HG03175 (cell line): Measurements from ENCODE around the gene FXYD4.
"Not testable (repeated sequence)": the region's sequence is repeated elsewhere in the genome, so short reads cannot be mapped to it uniquely, and the experiment has no call there.

ENCODE experiments used
- ATAC-seq: cut with Tn5 transposase; IDR thresholded peaks from one replicate; pipeline ENCODE4 v1.9.1; 2021; ENCODE audit warnings: mild to moderate bottlenecking, moderate library complexity; ENCODE audit not compliant: unreplicated experiment

FXYD4 gene

DNA sequence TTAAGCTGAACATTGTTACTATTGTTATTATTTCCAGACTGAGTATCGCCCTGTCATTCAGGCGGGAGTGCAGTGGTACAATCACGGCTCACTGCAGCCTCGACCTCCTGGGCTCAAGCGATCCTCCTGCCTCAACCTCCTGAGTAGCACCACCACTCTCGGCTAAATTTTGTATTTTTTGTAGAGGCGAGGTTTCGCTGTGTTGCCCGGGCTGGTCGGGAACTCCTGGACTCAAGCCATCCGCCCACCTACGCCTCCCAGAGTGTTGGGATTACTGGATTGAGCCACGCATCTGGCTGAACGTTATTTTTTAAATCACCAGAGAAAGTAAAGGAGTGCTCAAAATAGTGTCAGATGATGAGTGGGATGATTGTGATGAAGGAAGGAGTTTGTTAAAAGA lies 38.9 kb downstream of the FXYD4 start:
- no peak for ATAC-seq

DNA sequence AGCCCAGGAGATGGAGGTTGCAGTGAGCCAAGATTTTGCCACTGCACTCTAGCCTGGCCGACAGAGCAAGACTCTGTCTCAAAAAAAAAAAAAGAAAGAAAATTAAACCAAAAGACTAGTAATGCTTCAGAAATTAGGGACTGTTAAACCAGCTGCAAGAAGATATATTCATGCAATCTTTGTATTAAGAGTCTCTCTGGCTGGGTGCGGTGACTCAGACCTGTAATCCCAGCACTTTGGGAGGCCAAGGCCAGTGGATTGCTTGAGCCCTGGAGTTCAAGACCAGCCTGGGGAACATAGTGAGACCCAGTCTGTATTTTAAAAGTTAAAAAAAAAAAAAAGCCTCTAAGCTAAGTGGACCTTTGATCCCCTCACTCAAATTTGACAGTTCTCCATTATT lies 40.1 kb downstream of the FXYD4 start:
- no peak for ATAC-seq

DNA sequence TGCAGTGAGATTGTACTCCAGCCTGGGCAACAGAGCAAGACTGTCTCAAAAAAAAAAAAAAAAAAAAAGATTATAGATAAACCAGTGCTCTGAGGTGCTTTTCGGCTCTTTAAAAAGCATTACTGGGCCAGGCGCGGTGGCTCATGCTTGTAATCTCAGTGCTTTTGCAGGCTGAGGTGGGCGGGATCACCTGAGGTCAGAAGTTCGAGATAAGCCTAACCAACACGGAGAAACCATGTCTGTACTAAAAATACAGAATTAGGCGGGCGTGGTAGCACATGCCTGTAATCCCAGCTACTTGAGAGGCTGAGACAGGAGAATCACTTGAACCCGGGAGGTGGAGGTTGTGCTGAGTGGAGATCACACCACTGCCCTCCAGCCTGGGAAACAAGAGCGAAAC lies 44.1 kb downstream of the FXYD4 start:
- ATAC-seq: no peak

DNA sequence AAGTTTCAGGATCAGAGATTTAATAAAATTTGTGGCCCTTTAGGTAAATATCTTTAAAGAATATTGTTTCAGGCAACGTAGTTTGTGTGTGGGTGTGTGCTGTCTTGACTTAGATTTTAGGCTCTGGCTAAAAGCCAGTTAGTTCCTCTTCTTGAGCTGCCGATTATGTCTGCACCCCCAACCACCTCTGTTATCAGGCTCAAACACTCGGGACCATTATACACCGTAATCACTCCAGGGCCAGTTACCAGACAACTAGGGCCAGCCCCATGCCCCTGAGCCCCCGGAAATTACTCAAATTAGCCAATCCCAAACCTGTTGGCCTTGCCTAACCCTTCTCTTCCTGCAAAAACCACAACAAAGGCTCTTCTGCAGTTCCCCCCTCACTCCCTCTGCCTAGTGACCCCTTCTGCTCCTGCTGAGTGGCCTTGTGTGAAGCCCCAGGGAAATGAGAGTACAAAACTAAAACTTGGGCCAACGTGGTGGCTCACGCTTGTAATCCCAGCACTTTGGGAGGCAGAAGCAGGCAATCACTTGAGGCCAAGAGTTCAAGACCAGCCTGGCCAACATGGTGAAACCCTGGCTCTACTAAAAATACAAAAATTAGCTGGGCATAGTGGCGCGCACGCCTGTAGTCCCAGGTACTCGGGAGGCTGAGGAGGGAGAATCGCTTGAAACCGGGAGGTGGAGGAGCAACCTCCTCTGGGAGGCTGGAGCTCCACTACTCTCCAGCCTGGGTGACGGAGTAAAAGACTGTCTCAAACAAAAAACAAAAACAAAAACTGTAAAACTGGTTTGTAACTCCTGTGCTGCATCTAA lies 46.7 kb downstream of the FXYD4 start:
- no peak for ATAC-seq

DNA sequence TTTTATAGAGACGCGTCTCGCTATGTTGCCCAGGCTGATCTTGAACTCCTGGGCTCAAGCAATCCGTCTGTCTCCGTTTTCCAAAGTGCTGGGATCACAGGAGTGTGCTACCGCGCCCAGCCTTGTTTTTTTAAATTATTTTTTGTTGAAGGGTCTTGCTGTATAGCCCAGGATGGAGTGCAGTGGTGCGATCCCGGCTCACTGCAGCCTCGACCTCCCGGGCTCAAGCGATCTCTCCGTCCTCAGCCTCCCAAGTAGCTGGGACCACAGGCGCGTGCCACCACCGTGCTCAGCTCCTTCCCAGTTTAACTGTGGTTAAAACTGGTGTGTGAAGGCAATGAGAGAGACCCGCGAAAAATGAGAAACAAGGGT lies 48.5 kb downstream of the FXYD4 start:
- no peak for ATAC-seq

DNA sequence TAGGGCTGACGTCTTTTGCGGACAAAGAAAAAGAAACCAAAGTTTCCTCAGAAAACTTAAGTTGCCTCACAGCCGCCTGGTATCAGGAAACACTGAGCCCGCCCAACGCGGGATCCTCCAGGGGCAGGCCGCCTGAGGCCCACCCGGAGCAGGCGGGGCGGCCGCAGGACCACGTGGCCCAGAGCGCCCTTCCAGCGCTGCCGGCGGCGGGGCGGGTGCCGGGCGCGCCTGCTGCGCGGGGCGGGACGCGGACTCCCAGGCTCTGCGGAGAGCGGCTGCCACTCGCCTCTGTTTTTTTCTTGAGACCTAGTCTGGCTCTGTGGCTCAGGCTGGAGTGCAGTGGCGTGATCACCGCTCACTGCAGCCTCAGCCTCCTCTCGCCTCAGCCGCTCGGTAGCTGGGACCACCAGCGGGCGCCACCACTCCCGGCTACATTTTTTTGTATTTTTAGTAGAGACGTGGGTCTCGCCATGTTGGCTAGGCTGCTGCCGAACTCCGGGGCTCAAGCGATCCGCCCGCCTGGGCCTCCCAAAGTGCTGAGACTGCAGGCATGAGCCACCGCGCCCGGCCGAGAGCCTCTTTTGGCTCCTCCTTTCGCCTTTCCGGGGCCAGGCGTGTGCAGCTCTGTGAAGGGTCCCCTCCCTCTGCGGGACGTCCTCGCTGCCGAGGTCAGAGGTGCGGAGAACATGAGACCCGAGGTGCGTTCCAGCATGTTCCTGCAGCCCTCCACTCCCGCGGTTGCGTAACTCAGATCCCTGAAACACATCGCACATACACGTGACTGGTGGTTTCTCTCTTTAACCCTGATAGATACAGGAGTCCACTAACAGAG lies 49.1 kb downstream of the FXYD4 start:
- peak; percentile 83 for ATAC-seq

DNA sequence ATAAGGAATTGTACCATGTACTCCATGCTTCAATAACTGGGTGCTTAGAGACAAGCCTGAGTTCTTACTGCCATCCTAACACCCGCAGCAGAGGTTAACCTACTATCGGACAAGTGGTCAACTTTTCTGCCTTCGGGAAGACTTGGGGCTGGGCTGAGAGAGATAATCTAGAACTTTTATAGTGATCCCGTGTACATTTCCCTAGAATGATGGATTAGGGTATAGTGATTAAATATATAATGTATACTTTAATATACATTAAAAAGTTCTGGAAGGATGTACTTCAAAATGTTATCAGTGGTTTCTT lies 49.7 kb downstream of the FXYD4 start:
- ATAC-seq: peak; percentile 5

DNA sequence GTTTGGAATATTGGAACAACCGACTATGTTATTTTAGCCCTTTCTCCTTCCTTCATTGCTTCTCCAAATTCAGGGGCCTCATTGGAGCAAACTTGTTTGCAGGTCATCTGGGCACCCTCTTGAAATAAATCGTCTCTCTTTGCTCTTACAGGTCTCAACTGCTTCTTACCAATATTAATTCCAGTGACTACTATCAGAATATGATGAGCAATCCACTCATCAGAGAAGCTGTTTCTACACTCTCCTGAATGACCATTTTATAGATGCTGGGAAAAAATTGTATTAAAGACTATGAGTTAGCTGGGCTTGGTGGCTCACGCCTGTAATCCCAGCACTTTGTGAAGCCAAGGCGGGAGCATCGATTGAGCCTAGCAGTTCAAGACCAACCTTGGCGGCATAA lies 50.1 kb downstream of the FXYD4 start:
- no peak for ATAC-seq

DNA sequence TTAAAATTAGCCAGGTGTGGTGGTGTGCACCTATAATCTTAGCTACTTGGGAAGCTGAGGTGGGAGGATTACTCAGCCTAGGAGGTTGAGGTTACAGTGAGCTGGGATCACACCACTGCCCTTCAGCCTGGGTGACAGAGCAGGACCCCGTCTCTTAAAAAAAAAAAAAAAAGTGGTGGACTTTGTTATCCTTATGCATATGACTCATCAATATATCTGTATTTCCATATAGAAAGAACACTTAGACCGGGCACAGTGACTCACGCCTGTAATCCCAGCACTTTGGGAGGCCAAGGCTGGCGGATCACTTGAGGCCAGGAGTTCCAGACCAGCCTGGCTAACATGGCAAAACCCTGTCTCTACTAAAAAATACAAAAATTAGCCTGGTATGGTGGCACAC lies 50.5 kb downstream of the FXYD4 start:
- not testable (repeated sequence) for ATAC-seq

DNA sequence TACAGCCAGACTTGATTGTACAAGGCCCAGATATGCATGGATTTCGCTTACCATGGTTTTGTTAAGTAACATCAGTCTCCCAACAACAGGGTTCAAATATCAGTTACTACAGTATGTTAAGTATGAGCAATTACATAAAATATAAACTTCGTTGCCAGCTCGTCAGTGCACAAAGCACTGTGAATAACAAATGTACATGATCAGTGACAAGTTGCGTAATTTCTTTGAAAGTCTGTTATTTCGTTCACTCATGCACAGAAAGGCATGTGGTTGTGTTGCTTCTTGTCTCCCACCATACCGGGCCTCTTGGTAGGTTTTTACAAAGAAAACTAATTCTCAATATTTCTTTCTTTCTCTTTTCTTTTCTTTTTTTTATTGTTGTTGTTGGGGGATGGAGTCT lies 53.0 kb downstream of the FXYD4 start:
- ATAC-seq: no peak
